ENCODE results near the gene CAP2.
"Not testable (repeated sequence)": the region's sequence is repeated elsewhere in the genome, so short reads cannot be mapped to it uniquely, and the experiment has no call there.

Gene CAP2

GRCh38 chr6:17583811-17584210 is 190.4 kb downstream of the CAP2 start:
- no peak for DNase-seq (ENCODE audit: low read depth)

- DNase-seq (ENCODE audit: low read depth) = peak; percentile 45
Measured at GRCh38 chr6:17584241-17584803, 190.9 kb downstream of the CAP2 start.

- DNase-seq (ENCODE audit: low read depth) = no peak
Measured at GRCh38 chr6:17585766-17586490, 192.5 kb downstream of the CAP2 start.

GRCh38 chr6:17586623-17587022 is 193.2 kb downstream of the CAP2 start:
- DNase-seq (ENCODE audit: low read depth) = not testable (repeated sequence)

DNA sequence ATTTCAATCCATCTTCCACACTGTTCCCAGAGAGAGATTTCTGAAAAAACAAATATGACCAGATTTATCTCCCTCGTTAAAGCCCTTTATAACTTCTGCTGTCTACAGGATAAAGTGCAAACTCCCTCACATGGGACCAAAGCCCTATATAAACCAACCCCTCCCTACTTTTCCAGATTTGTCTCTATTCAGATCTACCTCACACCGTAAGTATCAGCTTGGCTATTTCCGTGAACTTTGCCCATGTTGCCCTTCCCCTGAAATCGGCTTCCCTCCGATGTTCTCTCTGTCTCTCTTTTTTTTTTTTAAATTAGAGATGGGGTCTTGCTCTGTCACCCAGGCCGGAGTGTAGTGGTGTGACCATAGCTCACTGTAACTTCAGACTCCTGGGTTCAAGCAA is 194.6 kb downstream of the CAP2 start:
- no peak for DNase-seq (ENCODE audit: low read depth)

DNA sequence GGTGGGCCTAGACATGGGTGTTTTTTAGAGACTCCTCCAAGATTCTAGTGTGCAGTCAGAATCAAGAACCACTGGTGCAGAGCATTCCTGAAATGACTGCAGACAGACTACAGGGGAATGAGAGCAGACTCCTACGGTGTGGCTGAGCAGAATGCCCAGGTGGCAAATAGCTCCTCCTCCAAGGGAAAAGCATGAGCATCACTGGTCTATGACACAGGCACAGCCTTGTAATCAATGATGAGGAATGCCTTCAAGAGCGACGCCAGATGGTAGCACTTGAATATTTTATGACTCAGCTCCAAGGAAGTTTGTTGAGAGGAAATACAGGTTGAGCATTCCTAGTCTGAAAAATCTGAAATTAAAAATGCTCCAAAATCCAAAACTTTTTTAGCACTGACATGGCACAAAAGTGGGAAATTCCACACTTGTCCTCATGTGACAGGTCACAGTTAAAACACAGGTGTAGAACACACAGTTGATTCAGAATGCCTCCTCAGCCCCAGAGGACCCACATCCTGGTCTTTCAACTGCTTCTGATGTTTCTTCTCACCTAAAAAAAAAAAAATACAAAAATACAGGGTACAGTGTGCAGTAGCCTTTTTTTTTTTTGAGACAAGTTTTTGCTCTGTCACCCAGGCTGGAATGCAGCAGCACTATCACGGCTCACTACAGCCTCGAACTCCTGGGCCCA is 196.2 kb downstream of the CAP2 start:
- DNase-seq (ENCODE audit: low read depth) = peak; percentile 60

- DNase-seq (ENCODE audit: low read depth) = no peak
Measured at GRCh38 chr6:17591287-17591686, 197.9 kb downstream of the CAP2 start.

DNA sequence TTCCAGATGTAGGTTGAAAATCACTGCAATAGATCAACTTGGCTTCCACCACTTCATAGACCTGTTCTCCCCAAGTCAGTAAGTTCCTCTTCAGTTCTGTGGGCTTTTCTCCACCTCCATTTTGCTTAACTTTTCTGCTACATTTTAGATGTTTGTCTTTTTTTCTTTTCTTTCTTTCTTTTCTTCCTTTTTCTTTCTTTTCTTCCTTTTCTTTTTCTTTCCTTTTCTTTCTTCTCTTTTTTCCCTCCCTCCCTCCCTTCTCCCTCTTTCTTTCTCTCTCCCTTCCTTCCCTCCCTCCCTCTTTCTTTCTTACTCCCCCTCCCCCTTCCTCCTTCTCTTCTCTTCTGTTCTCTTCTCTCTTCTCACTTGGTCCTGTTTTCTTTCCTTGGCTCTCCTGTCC is 199.9 kb downstream of the CAP2 start:
- DNase-seq (ENCODE audit: low read depth) = no peak

DNA sequence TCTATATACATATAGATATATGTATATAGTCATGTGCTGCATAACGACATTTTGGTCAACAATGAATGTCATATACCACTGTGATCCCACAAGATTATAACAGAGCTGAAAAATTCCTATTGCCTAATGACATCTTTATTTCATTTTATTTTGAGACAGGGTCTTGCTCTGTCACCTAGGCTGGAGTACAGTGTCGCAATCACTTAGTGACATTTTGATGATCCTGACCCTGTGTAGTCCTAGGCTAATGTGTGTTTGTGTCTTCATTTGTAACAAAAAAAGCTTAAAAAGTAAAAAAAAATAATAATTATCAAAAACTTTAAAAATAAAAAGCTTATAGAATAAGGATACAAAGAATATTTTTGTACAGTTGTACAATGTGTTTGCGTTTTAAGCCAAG is 202.7 kb downstream of the CAP2 start:
- no peak for DNase-seq (ENCODE audit: low read depth)

DNA sequence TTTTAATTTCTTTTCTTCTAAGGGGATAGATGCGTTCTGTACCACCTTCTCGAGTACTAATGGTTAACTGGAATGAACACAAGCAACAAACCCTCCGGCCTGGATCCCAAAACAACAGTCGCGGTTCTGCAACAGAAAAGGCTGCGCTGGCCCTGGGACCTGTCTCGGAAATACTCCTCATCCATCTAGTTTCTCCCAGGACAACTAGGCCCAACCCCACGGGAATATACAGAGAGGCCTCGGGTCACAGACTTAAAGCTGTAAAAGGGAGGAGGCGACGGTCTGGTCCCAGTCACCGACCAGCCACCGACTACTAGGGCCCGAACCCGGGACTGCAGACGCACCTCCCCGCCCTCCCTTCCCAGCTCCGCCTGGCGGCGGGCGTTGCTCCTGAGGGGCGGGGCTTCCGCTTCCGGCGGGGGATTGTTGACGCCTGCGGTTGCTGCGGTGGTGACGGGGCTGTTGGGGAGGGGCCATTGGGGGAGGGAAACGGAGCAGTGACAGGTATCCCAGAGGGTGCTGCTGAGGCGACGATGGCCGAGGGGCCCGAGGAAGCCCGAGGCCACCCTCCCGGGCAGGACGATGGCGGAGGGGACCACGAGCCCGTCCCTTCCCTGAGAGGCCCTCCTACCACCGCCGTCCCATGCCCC is 206.6 kb downstream of the CAP2 start, which contains the start of gene FAM8A1:
FAM8A1 (plus strand) TSS at position 426 of the 650 bp plus-strand sequence; CDS start at position 534, 108 bp downstream.
- DNase-seq (ENCODE audit: low read depth) = peak; percentile 40

DNA sequence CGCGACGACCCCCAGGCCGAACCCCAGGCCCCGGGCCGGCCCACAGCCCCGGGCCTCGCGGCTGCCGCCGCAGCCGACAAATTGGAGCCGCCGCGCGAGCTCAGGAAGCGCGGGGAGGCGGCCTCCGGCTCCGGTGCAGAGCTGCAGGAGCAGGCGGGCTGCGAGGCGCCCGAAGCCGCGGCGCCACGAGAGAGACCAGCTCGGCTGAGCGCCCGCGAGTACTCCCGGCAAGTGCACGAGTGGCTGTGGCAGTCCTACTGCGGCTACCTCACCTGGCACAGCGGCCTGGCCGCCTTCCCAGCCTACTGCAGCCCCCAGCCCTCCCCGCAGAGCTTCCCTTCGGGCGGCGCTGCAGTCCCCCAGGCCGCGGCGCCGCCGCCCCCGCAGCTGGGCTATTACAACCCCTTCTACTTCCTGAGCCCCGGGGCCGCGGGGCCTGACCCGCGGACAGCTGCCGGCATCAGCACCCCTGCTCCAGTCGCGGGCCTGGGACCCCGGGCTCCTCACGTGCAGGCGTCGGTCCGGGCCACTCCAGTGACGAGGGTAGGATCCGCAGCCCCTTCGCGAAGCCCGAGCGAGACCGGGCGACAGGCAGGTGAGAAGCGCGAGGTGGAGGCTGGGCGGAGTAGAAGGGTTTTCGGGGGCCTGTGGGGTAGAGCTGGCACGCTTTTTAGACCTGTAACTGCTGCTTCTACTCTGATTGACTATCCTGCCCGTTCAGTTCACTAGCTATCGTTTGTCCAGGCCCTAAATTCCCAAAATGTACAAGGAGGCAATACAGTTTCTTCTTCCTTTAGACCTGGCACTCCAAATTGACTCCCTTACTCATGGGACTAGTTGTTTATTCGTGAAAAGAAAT is 207.4 kb downstream of the CAP2 start:
- no peak for DNase-seq (ENCODE audit: low read depth)

GRCh38 chr6:17601386-17601703 is 207.9 kb downstream of the CAP2 start:
- no peak for DNase-seq (ENCODE audit: low read depth)

- DNase-seq (ENCODE audit: low read depth) = no peak
Measured at GRCh38 chr6:17602888-17603287, 209.5 kb downstream of the CAP2 start.

- no peak for DNase-seq (ENCODE audit: low read depth)
Measured at GRCh38 chr6:17606606-17607005, 213.2 kb downstream of the CAP2 start.
